Endothelial cell of umbilical vein (primary cell): ENCODE data around the gene NEAT1.

ENCODE experiments used
- CTCF ChIP-seq, 2 donors: IDR thresholded peaks; 1 replicate in 1 of 2; 2 replicates in 1 of 2; pipeline ENCODE4 v1.5.1; 2011; ENCODE audit warnings: low read length in 2 of 2, mild to moderate bottlenecking in 2 of 2, moderate library complexity in 2 of 2, control low read depth in 1 of 2, inconsistent platforms in 1 of 2, low read depth in 1 of 2; ENCODE audit not compliant: insufficient read depth in 1 of 2; ENCODE audit errors: extremely low read depth in 1 of 2
- POLR2A ChIP-seq: IDR thresholded peaks from 2 replicates; pipeline ENCODE4 v1.6.1; 2012; ENCODE audit warnings: low read depth, mild to moderate bottlenecking, control low read depth, low read length
- POLR2AphosphoS5 ChIP-seq: IDR thresholded peaks from 2 replicates; pipeline ENCODE4 v1.6.1; 2012; ENCODE audit warnings: low read depth, mild to moderate bottlenecking, control low read depth, low read length, moderate library complexity; ENCODE audit not compliant: insufficient read depth

- no peak for TF ChIP-seq CTCF (IDR thresholded peaks at IDR 0.05; ENCODE audit: extremely low read depth in 1 of 2, insufficient read depth in 1 of 2, low read depth in 1 of 2, low read length in 2 of 2)
- no peak for TF ChIP-seq POLR2A
- no peak for TF ChIP-seq POLR2AphosphoS5
These were observed 5.5 kb upstream of the NEAT1 start for GRCh38 chr11:65416841-65417701.
